ENCODE results near the gene GPR42.

GPR42 gene, protein sequence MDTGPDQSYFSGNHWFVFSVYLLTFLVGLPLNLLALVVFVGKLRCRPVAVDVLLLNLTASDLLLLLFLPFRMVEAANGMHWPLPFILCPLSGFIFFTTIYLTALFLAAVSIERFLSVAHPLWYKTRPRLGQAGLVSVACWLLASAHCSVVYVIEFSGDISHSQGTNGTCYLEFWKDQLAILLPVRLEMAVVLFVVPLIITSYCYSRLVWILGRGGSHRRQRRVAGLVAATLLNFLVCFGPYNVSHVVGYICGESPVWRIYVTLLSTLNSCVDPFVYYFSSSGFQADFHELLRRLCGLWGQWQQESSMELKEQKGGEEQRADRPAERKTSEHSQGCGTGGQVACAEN

GRCh38 chr19:35370722-35371121, at the start of gene GPR42:
Gene GPR42 (plus strand): TSS chr19:35371068. CDS start chr19:35371360, 292 bp downstream.
- DNase-seq, result no peak

DNA sequence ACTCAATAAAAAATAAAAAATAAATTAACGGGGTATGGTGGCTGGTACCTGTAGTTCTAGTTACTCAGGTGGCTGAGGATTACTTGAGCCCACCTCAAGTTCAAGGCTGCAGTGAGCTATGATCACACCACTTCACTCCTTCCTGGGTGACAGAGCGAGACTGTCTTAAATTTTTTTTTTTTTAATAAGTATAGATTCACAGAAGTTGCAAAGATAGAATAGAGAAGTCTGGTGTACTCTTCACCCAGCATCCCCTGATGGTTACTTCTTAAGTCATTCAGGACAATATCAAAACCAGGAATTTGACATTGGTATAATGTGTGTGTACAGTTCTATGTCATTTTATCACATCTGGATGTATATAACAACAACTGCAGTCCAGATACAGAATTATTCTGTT, 49.6 kb upstream of the GPR42 start:
- no peak for DNase-seq

DNA sequence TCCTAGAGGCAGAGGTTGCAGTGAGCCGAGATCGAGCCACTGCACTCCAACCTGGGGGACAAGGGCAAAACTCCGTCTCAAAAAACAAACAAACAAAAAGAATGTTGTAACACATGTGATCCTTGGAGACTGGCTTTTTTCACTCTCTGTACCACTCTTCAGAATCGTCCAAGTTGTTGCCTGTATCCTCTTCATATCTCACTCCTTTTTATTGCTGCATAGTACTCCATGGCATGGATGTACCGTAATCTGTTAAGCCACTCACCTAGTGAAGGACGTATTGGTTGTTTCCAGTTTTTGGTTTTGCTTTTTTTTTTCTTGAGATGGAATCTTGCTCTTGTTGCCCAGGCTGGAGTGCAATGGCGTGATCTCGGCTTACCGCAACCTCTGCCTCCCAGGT, 48.9 kb upstream of the GPR42 start:
- no peak for DNase-seq

- DNase-seq, result no peak
These were observed 43.2 kb upstream of the GPR42 start for GRCh38 chr19:35327642-35328041.

DNA sequence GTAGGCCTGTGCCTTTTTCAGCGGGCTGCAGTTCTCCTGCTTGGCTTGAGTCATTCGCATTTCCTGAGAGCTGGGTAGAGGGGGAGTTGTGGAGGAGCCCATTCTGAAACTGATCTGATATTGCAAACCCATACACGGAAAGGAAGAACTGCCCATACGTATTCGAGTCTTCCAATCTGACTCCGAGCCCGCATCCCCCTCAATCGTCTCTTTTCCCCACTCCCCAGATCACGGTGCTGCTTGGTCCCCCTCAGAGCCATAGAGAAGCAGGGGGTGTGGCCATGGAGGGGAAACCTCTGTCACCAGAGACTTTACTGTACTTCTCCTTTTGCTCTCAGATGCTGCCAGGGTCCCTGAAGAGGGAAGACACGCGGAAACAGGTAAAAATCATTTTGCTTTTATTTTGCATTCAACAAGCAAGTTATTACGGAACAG, 42.0 kb upstream of the GPR42 start, which contains the start of gene CD22:
Gene CD22, plus strand, starts transcription at position 337 of the 435 bp plus-strand sequence. CDS start 2,854 bp downstream, outside the sequence.
- no peak for DNase-seq

DNA sequence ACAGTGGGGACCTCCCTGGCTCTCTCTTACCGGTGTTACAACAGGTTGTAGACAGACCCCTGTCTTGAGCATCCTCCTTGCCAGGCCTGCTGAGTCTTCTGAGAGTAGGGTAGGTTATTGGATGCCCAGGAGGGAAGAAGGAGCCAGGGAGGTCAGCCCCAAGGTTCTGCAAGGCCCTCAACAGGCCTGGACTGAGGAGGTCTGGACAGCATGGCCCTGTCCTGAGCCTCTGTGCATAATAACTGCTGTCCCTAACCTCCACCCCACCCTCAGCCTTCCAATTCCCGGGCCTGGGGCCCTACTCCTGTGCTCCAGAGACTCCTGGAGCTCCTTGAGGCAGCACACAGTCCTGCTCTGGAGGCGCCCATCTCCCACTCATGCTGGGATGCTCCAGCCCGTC, 41.5 kb upstream of the GPR42 start:
- no peak for DNase-seq

DNA sequence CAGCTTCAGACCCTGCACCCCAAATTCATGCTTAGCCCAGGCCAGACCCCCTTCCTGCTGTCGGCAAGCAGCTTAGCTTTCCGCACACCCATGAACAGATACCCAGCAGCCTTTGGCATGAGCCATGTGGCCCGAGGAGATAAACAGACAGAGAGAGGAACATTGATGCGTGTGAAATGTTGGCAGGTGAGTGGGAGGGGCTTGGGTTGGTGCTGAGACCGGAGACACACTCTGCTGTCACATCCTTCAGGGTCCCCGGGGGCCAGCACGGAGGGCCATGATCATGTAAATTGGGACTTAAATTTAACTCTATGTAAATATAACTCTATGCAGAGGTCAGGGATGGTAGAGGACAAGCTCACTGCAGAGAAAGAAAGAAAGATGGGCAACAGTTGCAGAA, 40.4 kb upstream of the GPR42 start:
- DNase-seq, result no peak

- no peak for DNase-seq
These were observed 39.2 kb upstream of the GPR42 start for GRCh38 chr19:35331551-35332214.

GRCh38 chr19:35332817-35333216, 38.1 kb upstream of the GPR42 start:
- DNase-seq, result no peak

GRCh38 chr19:35334144-35334753, 36.6 kb upstream of the GPR42 start:
- DNase-seq, result no peak

DNA sequence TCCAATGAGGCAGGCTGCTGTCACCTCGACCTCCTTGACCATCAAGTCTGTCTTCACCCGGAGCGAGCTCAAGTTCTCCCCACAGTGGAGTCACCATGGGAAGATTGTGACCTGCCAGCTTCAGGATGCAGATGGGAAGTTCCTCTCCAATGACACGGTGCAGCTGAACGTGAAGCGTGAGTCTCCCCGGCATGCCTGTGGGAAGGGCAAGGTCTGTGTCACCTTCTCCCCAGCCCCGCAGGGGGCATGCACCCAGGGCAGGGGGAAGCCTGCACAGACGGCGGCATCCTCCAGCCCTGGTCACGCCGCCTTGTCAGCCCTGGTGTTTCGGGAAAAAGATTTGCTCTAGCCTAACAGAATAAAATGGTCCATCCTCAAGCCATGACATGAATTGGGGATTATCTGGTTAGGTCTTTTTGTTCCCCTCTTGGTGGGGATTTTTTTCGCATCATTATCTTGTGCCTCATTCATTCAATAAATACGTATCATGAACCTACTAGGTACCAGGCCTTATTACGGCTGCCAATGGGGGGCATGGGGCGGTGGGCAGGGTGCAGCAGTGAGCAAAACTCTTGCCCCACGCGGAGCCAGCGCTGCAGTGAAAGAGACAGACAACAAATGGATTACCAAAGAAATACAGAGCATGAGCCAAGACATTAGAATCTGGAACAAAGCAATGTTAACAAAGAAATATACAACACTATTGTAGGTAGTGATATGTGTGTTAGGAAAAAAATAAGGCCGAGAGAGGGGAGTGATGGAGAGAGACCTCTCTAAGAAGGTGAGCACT, 34.5 kb upstream of the GPR42 start:
- DNase-seq, result no peak

- no peak for DNase-seq
These were observed 33.5 kb upstream of the GPR42 start for GRCh38 chr19:35337097-35337983.

DNA sequence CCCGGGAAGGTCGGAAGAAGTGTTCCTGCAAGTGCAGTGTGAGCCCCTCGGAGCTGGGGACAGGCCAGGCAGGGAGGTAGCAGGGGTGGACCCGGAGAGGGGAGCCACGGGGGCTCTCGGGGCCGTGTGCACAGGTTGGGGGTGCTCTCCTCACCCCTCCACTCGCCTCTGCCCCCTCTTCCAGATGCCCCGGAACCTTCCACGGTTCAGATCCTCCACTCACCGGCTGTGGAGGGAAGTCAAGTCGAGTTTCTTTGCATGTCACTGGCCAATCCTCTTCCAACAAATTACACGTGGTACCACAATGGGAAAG, 32.9 kb upstream of the GPR42 start:
- DNase-seq, result no peak

DNA sequence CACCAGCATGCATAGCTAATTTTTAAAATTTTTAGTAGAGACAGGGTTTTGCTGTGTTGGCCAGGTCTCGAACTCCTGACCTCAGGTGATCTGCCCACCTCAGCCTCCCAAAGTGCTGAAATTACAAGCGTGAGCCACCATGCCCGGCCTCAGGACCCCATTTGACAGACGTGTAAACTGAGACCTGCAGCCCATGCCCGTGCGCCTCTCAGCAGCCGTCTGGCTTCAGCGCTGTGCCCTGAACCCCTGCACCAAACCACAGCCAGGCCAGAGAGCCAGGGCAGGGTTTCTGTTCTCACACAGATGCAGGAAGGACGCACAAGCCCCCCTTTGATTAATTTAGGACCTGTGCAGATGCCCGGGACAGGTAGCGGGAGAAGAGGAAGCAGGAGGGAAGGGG, 30.4 kb upstream of the GPR42 start:
- no peak for DNase-seq

DNA sequence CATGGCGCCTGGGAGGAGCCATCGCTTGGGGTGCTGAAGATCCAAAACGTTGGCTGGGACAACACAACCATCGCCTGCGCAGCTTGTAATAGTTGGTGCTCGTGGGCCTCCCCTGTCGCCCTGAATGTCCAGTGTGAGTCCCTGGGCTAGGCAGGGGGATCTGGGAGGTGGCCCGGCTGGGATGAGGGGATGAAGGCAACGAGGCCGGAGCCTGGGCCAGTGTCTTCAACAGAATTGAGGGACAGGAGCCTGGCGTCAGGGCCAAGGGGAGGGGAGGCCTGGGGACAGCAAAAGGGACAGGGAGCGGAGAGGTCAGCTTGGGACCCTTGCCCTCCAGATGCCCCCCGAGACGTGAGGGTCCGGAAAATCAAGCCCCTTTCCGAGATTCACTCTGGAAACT, 29.9 kb upstream of the GPR42 start:
- no peak for DNase-seq

GRCh38 chr19:35341565-35342225, 29.2 kb upstream of the GPR42 start:
- DNase-seq, result no peak

- DNase-seq, result no peak
These were observed 28.4 kb upstream of the GPR42 start for GRCh38 chr19:35342430-35342829.

DNA sequence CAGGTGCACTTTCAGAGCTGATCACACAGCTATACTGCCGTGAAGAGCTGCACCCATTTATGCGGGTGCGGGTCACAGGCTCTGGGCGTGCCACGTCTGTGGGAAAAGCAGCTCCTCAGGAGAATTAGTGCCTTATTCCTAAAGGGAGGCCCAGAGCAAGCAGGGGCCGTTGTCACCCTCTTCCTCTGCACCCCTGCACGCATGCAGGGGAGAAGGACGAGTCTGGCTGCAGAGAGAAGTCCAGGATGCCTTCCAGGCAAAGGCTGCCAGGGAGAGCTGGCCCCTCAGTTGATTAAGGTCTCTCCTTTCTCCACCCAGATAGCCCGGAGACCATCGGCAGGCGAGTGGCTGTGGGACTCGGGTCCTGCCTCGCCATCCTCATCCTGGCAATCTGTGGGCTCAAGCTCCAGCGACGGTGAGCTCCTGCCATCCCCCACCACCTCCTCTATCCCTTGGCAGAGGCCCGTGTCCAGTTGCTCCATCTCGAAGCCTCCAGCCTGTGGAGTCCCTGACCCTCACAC, 26.3 kb upstream of the GPR42 start:
- DNase-seq, result no peak

- DNase-seq, result no peak
These were observed 25.2 kb upstream of the GPR42 start for GRCh38 chr19:35345671-35346111.

GRCh38 chr19:35346193-35347052, 24.4 kb upstream of the GPR42 start:
- peak; percentile 71 for DNase-seq
